Neural cell (in vitro differentiated cells): ENCODE results near the gene HCFC2. TPM values are rescaled to one million over a fixed set of nuclear protein-coding genes. Genes with fewer than 3 reads are reported as not detected.

Experiments
- H2AFZ ChIP-seq: fragments of 200-600, 300-800 bp; sonication (generic), shearing (Covaris generic); 2 replicates; pipeline ENCODE4 v1.6.0; 2014; ENCODE audit warnings: low read depth, mild to moderate bottlenecking, antibody characterized with exemption, low read length, moderate library complexity
- H3F3A ChIP-seq: fragments of 200-600 bp; shearing (Covaris generic); 2 replicates; pipeline ENCODE4 v1.6.1; 2016; ENCODE audit warnings: mild to moderate bottlenecking, moderate library complexity, mixed read lengths, antibody characterized with exemption, low read length; ENCODE audit not compliant: insufficient read depth, poor library complexity, severe bottlenecking
- H3K27ac ChIP-seq: fragments of 200-600, 300-800 bp; sonication (generic), shearing (Covaris generic); 2 replicates; pipeline ENCODE4 v1.5.1; 2014; ENCODE audit warnings: mild to moderate bottlenecking, low read length, moderate library complexity
- H3K27me3 ChIP-seq: fragments of 300-800, 200-600 bp; sonication (generic), shearing (Covaris generic); 2 replicates; pipeline ENCODE4 v1.6.0; 2014; ENCODE audit warnings: mild to moderate bottlenecking, low read depth, low read length, moderate library complexity; ENCODE audit not compliant: insufficient read depth
- H3K36me3 ChIP-seq: fragments of 300-800, 200-600 bp; sonication (generic), shearing (Covaris generic); 2 replicates; pipeline ENCODE4 v1.5.1; 2014; ENCODE audit warnings: mild to moderate bottlenecking, antibody characterized with exemption, low read length, moderate library complexity; ENCODE audit not compliant: insufficient read depth
- H3K4me2 ChIP-seq: fragments of 300-800, 200-600 bp; sonication (generic), shearing (Covaris generic); 2 replicates; pipeline ENCODE4 v1.6.0; 2014; ENCODE audit warnings: mild to moderate bottlenecking, low read length
- H3K4me3 ChIP-seq: fragments of 300-800, 200-600 bp; sonication (generic), shearing (Covaris generic); 2 replicates; pipeline ENCODE4 v1.5.1; 2014; ENCODE audit warnings: mild to moderate bottlenecking, low read length, moderate library complexity
- H3K79me2 ChIP-seq: fragments of 200-600 bp; shearing (Covaris generic); replicated peaks from 2 replicates; pipeline ENCODE4 v1.6.0; 2014; ENCODE audit warnings: mild to moderate bottlenecking, low read length, moderate library complexity; ENCODE audit not compliant: insufficient read depth
- H3K9ac ChIP-seq: fragments of 300-800, 200-600 bp; sonication (generic), shearing (Covaris generic); 2 replicates; pipeline ENCODE4 v1.6.1; 2016; ENCODE audit warnings: mild to moderate bottlenecking, low read length, mixed read lengths
- H3K9me2 ChIP-seq: fragments of 200-600 bp; shearing (Covaris generic); 2 replicates; pipeline ENCODE4 v1.6.1; 2016; ENCODE audit warnings: mild to moderate bottlenecking, low read length, mixed read lengths; ENCODE audit not compliant: insufficient read depth
- H3K9me3 ChIP-seq: fragments of 200-600, 300-800 bp; sonication (generic), shearing (Covaris generic); 2 replicates; pipeline ENCODE4 v1.6.1; 2016; ENCODE audit warnings: mild to moderate bottlenecking, mixed run types, low read length, moderate library complexity, mixed read lengths
- H4K20me1 ChIP-seq: fragments of 200-600 bp; shearing (Covaris generic); 2 replicates; pipeline ENCODE4 v1.6.1; 2016; ENCODE audit warnings: mild to moderate bottlenecking, mixed run types; ENCODE audit not compliant: insufficient read depth
- CTCF ChIP-seq: fragments of 450-650 bp; IDR thresholded peaks from 2 replicates; pipeline ENCODE4 v1.5.1; 2014; ENCODE audit warnings: antibody characterized with exemption, mild to moderate bottlenecking, moderate library complexity; ENCODE audit not compliant: poor library complexity, severe bottlenecking
- EP300 ChIP-seq: fragments of 450-650 bp; conservative IDR thresholded peaks from 2 replicates; pipeline ENCODE4 v1.6.1; 2014; ENCODE audit warnings: antibody characterized with exemption, mild to moderate bottlenecking, moderate library complexity; ENCODE audit not compliant: poor library complexity, severe bottlenecking
- EZH2 ChIP-seq: fragments of 200-600, 300-800 bp; shearing (Covaris generic), sonication (generic); IDR thresholded peaks from 2 replicates; pipeline ENCODE4 v1.6.1; 2014; ENCODE audit warnings: antibody characterized with exemption, low read length, borderline replicate concordance, mild to moderate bottlenecking; ENCODE audit not compliant: insufficient read depth, poor library complexity, severe bottlenecking
- MXI1 ChIP-seq: fragments of 450-650 bp; conservative IDR thresholded peaks from 2 replicates; pipeline ENCODE4 v1.6.1; 2014; ENCODE audit warnings: antibody characterized with exemption, mild to moderate bottlenecking; ENCODE audit not compliant: poor library complexity, severe bottlenecking
- POLR2AphosphoS5 ChIP-seq: IDR thresholded peaks from 2 replicates; pipeline ENCODE4 v1.6.1; 2012
- RAD21 ChIP-seq: fragments of 450-650 bp; conservative IDR thresholded peaks from 2 replicates; pipeline ENCODE4 v1.6.1; 2014; ENCODE audit warnings: antibody characterized with exemption, mild to moderate bottlenecking, moderate library complexity
- SMC3 ChIP-seq: fragments of 450-650 bp; conservative IDR thresholded peaks from 2 replicates; pipeline ENCODE4 v1.6.1; 2014; ENCODE audit warnings: antibody characterized with exemption, mild to moderate bottlenecking, moderate library complexity; ENCODE audit not compliant: poor library complexity
- TAF1 ChIP-seq: IDR thresholded peaks from 2 replicates; pipeline ENCODE4 v1.6.1; 2012; ENCODE audit warnings: low read depth
- polyA plus RNA-seq: library from polyadenylated mRNA; depleted of rRNA; stranded (reverse); fragments of >200 nt; gene quantifications from 2 replicates; pipeline ENCODE4 v1.2.3, GENCODE V29; 2014
- TF ChIP-seq, protein P1 (sequence below): IDR thresholded peaks from 2 replicates; pipeline ENCODE4 v1.6.1; 2012; ENCODE audit warnings: borderline replicate concordance

The HCFC2 gene
- polyA plus RNA-seq, 1 donor from 2014 or later: 62.4 TPM

DNA sequence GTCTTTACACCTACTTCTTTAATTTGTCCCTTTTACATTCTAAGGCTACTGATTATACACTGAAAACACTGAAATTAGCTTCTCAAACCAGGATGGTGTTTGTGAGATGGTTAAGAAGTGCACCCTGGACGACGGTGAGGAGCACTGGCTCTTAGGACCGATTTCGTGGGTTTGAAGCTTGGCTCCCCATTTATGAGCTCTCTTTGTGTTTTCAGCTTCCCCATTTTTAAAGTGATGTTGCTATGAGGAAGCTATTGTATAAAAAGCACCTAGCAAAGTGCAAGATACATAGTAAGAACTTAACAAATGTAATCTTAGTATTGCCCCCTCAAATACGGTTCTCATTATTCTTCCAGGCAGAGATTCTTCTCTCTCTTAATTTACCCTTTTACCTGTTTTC, 69.0 kb downstream of the HCFC2 start:
- Histone ChIP-seq H4K20me1 (no peaks in the 10 kb centered on the region), H3K4me2 (no peak overlapping the region), H3K9ac (no peak overlapping the region), H3K36me3 (peaks cover 9% of the 10 kb centered on the region), H3K27me3 (no peaks in the 10 kb centered on the region), H2AFZ (no peak overlapping the region), H3K9me3 (no peaks in the 10 kb centered on the region), H3F3A (peaks cover 6% of the 10 kb centered on the region), H3K79me2 (peaks cover 44% of the 10 kb centered on the region), H3K27ac (no peak overlapping the region), H3K9me2 (no peaks in the 10 kb centered on the region), H3K4me3 (no peak overlapping the region)
- TF ChIP-seq POLR2AphosphoS5: no peak
- no peak for TF ChIP-seq EZH2
- no peak for TF ChIP-seq RAD21
- no peak for TF ChIP-seq MXI1
- no peak for TF ChIP-seq EP300
- TF ChIP-seq TAF1: no peak
- TF ChIP-seq, protein P1, sequence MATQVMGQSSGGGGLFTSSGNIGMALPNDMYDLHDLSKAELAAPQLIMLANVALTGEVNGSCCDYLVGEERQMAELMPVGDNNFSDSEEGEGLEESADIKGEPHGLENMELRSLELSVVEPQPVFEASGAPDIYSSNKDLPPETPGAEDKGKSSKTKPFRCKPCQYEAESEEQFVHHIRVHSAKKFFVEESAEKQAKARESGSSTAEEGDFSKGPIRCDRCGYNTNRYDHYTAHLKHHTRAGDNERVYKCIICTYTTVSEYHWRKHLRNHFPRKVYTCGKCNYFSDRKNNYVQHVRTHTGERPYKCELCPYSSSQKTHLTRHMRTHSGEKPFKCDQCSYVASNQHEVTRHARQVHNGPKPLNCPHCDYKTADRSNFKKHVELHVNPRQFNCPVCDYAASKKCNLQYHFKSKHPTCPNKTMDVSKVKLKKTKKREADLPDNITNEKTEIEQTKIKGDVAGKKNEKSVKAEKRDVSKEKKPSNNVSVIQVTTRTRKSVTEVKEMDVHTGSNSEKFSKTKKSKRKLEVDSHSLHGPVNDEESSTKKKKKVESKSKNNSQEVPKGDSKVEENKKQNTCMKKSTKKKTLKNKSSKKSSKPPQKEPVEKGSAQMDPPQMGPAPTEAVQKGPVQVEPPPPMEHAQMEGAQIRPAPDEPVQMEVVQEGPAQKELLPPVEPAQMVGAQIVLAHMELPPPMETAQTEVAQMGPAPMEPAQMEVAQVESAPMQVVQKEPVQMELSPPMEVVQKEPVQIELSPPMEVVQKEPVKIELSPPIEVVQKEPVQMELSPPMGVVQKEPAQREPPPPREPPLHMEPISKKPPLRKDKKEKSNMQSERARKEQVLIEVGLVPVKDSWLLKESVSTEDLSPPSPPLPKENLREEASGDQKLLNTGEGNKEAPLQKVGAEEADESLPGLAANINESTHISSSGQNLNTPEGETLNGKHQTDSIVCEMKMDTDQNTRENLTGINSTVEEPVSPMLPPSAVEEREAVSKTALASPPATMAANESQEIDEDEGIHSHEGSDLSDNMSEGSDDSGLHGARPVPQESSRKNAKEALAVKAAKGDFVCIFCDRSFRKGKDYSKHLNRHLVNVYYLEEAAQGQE: no peak
- TF ChIP-seq CTCF: no peak
- TF ChIP-seq SMC3: no peak

GRCh38 chr12:104133866-104134265, 69.5 kb downstream of the HCFC2 start:
- Histone ChIP-seq H3K27me3 (no peaks in the 10 kb centered on the region), H3K27ac (no peak overlapping the region), H2AFZ (no peak overlapping the region), H3K9me3 (no peaks in the 10 kb centered on the region), H4K20me1 (no peaks in the 10 kb centered on the region), H3K4me3 (no peak overlapping the region), H3F3A (peaks cover 6% of the 10 kb centered on the region), H3K79me2 (peaks cover 44% of the 10 kb centered on the region), H3K9me2 (no peaks in the 10 kb centered on the region), H3K36me3 (peaks cover 9% of the 10 kb centered on the region), H3K9ac (no peak overlapping the region), H3K4me2 (no peak overlapping the region)
- TF ChIP-seq TAF1 (no peak), CTCF (no peak), EP300 (no peak), MXI1 (no peak), EZH2 (no peak)
